Ishikawa (cell line): Measurements from ENCODE around the gene CKB.

Source experiments
- CEBPB ChIP-seq: IDR thresholded peaks from 2 replicates; pipeline ENCODE4 v1.6.1; 2012
- CREB1 ChIP-seq: IDR thresholded peaks from 2 replicates; pipeline ENCODE4 v1.6.1; 2012; ENCODE audit warnings: low read depth
- EGR1 ChIP-seq: IDR thresholded peaks from 2 replicates; pipeline ENCODE4 v1.6.1; 2012
- EP300 ChIP-seq: IDR thresholded peaks from 2 replicates; pipeline ENCODE4 v1.6.1; 2012; ENCODE audit warnings: borderline replicate concordance
- FOXM1 ChIP-seq: IDR thresholded peaks from 2 replicates; pipeline ENCODE4 v1.6.1; 2012; ENCODE audit warnings: low read depth, borderline replicate concordance
- NFIC ChIP-seq: IDR thresholded peaks from 2 replicates; pipeline ENCODE4 v1.6.1; 2012
- RAD21 ChIP-seq: IDR thresholded peaks from 2 replicates; pipeline ENCODE4 v1.6.1; 2012; ENCODE audit warnings: low read depth
- TAF1 ChIP-seq: IDR thresholded peaks from 2 replicates; pipeline ENCODE4 v1.6.1; 2012; ENCODE audit warnings: low read depth, mild to moderate bottlenecking
- TCF12 ChIP-seq: IDR thresholded peaks from 2 replicates; pipeline ENCODE4 v1.6.1; 2012; ENCODE audit warnings: low read depth
- TEAD4 ChIP-seq: IDR thresholded peaks from 2 replicates; pipeline ENCODE4 v1.6.1; 2012
- YY1 ChIP-seq: IDR thresholded peaks from 2 replicates; pipeline ENCODE4 v1.6.1; 2012; ENCODE audit warnings: low read depth
- ZBTB7A ChIP-seq: IDR thresholded peaks from 2 replicates; pipeline ENCODE4 v1.6.1; 2012; ENCODE audit warnings: low read depth
- TF ChIP-seq, protein P1 (sequence below): IDR thresholded peaks from 2 replicates; pipeline ENCODE4 v1.6.1; 2012
- TF ChIP-seq, protein P2 (sequence below): IDR thresholded peaks from 2 replicates; pipeline ENCODE4 v1.6.1; 2012
- TF ChIP-seq, protein P3 (sequence below): IDR thresholded peaks from 2 replicates; pipeline ENCODE4 v1.6.1; 2012; ENCODE audit warnings: low read depth, mild to moderate bottlenecking

The CKB gene

DNA sequence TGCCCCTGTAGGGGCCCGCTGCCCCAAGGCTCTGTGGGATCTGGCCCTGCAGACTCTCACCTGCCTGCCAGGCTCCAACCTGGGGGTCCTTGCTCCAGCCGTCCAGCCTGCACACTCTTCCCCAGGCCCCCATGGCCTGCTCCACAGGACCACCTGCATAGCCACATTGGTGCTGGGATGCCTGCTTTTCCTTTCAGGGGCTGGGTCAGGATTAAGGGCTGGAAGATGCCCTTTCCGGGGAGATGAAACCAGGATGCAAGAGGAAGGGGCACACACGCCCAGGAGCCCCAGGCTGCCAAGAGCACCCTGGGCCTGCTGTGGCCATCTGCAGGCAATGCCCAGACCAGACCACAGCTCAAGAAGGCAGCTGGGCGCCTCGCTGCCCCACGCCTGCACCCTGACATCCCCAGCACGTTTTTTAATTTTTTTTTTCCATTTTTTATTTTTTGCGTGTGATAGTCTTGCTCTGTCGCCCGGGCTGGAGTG lies 24.9 kb upstream of the CKB start:
- no peak for TF ChIP-seq EGR1

DNA sequence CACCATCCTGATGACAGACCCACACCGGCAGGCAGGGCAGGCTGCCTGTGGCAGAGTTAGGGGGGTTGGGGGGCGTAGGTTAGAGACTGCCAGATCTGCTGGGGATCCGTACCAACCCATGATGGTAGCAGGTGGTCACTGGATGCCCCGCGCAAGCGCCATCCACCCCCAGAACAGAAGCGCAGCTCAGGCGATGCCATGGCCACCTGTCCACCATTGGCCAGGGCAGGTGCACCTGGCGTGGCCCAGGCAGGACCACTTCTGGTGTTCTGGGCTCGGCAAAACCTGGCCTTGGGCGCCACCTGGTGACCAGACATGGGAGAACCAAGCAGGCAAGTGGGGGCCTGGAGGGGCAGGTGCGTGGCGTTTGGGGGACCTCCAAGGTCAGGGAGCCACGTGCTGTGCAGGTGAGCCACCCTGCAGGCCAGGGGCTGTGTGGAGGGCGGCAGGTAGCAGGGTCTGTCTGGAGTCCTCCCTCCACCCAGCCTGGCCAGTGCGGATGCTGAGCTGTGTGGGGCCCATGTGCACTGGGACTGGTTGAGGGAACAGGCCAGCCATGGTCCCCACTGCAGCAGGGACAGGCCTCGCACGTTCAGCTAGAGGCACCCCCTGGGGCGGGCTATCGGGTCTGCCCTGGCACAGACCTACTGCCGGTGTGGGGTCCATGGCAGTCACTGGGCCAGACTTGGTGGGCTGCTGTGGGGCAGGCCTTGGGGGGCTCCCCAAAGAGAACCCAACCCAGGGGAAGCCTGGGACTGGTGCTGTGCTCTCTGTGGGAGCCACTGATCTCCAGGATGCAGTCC lies 24.2 kb upstream of the CKB start:
- TF ChIP-seq YY1 (0 out of 2 replicates have a peak, but pooled peaks have one; percentile 13), RAD21 (peak; percentile 97), TCF12 (no peak)
- TF ChIP-seq, protein P1, sequence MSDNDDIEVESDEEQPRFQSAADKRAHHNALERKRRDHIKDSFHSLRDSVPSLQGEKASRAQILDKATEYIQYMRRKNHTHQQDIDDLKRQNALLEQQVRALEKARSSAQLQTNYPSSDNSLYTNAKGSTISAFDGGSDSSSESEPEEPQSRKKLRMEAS: no peak
- TF ChIP-seq, protein P2, sequence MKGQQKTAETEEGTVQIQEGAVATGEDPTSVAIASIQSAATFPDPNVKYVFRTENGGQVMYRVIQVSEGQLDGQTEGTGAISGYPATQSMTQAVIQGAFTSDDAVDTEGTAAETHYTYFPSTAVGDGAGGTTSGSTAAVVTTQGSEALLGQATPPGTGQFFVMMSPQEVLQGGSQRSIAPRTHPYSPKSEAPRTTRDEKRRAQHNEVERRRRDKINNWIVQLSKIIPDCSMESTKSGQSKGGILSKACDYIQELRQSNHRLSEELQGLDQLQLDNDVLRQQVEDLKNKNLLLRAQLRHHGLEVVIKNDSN: 0 out of 2 replicates have a peak, but pooled peaks have one; percentile 3

DNA sequence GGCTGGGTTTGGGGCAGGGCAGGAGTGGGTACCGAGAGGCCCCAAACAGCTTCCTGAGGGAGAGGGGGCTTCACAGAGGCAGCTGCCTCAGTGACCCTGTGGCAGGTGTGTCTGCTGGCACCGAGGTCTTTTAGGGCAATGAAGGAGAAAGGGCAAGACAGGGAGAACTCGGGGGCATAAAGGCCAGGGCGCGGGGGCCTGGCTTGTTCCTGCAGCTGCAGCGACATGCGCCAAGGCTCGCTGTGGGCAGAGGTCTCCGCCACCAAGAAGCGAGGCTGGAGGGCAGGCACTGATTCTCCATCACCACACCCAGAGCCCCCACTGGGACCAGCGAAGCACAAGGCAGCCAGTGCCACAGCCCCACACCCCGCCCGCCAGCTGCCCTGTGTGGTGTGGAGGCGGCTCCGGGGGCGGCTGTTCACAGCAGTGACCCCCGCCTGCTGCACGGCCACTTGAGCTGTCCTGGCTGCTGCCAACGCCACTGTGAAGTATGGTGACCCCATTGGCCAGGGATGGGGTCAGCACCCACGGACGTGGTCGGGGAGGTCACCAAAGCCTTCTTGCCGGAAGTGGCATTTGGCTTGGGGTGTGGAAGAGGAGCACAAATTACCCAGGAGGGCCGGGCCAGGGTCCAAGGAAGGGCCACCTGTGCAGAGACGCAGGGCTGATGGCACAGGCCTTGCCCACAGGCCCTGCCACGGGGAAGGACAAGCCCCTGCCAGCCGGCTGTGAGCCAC lies 23.5 kb upstream of the CKB start:
- TF ChIP-seq CREB1 (no peak), EGR1 (peak; percentile 66), CEBPB (no peak)

DNA sequence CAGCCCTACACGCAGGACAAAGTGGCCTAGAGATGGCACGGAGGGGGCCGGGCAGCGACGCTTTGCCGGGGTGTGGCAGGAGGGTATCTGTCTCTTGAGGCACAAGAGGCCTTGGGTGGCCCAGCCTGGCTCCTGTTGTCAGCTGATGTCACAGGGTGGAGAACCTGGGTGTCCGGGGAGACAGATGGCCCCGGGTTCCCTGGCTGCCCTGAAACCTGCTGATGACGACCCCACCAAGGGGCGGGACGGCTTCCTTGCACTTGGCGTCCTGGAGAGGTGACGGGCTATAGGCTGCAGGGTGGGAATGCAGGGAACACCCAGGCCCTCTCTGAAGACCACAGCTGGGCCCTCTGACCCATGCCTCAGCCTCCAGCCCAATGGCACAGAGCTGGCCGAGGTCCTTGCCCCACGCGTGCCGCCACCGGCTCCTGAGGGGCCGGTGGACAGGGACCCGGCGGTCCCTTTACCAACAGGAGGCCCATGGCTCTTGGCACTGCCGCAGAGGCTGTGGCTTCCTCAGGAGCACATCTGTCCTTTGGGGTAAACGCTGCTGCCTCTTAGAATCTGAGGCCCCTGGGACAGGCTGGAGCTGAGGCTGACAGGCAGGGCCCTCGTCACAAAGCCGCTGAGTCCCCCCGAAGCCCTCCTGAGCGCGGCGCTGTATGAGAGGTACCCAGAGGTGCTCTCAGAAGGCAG lies 22.7 kb upstream of the CKB start:
- TF ChIP-seq ZBTB7A (no peak), NFIC (no peak), TEAD4 (no peak), TAF1 (no peak), FOXM1 (no peak), RAD21 (no peak), CREB1 (no peak), CEBPB (no peak), EGR1 (no peak), EP300 (no peak), YY1 (no peak), TCF12 (no peak)
- TF ChIP-seq, protein P2: no peak
- TF ChIP-seq, protein P3, sequence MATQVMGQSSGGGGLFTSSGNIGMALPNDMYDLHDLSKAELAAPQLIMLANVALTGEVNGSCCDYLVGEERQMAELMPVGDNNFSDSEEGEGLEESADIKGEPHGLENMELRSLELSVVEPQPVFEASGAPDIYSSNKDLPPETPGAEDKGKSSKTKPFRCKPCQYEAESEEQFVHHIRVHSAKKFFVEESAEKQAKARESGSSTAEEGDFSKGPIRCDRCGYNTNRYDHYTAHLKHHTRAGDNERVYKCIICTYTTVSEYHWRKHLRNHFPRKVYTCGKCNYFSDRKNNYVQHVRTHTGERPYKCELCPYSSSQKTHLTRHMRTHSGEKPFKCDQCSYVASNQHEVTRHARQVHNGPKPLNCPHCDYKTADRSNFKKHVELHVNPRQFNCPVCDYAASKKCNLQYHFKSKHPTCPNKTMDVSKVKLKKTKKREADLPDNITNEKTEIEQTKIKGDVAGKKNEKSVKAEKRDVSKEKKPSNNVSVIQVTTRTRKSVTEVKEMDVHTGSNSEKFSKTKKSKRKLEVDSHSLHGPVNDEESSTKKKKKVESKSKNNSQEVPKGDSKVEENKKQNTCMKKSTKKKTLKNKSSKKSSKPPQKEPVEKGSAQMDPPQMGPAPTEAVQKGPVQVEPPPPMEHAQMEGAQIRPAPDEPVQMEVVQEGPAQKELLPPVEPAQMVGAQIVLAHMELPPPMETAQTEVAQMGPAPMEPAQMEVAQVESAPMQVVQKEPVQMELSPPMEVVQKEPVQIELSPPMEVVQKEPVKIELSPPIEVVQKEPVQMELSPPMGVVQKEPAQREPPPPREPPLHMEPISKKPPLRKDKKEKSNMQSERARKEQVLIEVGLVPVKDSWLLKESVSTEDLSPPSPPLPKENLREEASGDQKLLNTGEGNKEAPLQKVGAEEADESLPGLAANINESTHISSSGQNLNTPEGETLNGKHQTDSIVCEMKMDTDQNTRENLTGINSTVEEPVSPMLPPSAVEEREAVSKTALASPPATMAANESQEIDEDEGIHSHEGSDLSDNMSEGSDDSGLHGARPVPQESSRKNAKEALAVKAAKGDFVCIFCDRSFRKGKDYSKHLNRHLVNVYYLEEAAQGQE: no peak
- TF ChIP-seq, protein P1: no peak

DNA sequence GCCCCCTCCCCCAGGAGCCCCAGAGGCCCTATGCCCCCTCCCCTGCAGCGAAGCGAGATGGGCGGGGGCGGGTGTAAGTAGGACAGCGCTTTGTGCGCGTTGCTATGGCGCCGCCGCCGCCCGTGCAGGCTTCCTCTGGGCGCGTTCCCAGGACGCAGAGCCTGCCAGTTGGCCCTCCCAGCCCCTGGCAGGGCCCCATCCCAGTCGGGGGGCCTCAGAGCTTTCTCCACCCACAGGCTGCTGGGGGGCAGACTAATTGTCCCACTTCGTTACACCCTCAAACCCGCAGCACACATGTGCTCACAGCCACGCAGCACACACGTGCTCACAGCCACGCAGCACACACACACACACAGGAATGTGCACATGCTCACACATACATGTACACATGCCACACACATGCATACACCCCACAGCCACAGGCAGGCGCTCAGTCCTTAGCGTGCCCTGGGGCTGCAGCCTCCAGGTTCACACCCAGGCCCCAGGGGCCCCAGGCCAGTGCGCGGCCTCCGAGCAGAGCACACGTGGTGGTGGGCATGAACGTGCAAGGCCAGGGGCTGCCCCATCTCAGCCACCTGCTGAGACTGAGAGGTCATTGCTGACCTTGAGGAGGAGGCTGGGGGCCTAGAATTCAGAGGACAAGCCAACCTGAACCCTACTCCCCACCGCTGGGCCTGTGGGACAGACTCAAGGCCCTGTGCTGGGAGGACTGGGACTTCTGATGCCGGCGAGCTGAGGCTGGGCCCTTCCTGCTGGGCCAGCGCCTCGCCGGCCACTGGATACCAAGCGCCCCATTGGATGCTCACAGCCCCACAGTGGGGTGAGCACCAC lies 22.0 kb upstream of the CKB start:
- TF ChIP-seq TCF12: no peak
- TF ChIP-seq FOXM1: no peak
- TF ChIP-seq ZBTB7A: no peak
- no peak for TF ChIP-seq TAF1
- TF ChIP-seq RAD21: no peak
- TF ChIP-seq, protein P2: no peak
- TF ChIP-seq CREB1: no peak
- no peak for TF ChIP-seq YY1
- TF ChIP-seq, protein P1: no peak
- no peak for TF ChIP-seq EGR1
- TF ChIP-seq CEBPB: no peak
- TF ChIP-seq, protein P3: no peak
- no peak for TF ChIP-seq EP300
- TF ChIP-seq NFIC: no peak
- TF ChIP-seq TEAD4: no peak
